Measurements from ENCODE around the gene THBS2.
"Not testable (repeated sequence)": the region's sequence is repeated elsewhere in the genome, so short reads cannot be mapped to it uniquely, and the experiment has no call there.

Gene THBS2

DNA sequence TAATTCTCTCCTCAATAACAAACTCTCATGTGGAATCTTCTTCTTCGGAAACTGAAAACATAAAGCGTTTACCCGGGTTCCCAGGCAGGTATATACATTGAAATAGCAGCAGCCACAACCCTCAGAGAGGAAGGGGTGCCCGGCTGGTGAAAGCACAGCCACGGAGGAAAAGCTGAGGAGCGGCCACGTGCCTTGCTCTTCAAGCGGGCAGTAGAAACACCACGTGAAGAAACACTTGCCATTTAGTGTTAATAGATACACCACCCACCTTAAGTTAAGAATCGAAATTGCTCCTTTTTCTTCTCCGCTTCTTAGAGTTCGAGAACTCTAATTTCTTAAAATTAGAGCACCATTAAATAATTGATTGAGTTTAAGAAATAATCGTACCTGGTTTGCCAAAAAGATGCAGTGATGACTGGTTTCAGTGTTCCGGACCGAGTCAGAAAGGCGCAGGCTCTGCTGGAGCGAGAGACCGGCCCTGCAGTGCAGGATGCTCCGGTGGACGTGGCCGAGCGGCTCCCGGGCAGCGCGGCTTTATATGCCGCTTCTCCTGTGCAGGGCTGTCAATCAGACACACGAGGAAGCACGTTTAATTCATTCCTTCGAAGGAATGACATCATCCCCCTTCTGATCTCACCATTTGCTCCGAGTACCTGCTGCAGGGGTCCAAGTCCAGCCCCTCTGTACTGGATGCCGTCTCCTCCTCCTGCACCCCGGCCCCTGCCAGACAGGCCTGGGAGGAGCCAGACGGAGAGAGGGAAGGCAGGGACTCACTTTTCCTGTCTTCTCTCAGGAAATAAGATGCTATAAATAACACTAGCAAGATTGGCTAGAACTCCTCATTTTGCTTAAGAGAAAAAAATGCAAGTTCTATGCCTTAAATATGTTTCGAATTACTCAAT, at the start of gene THBS2:
TSS of gene THBS2 (minus strand) at position 510 of the 902 bp plus-strand sequence. CDS start 3,062 bp downstream, outside the sequence.
- no peak for DNase-seq (ENCODE audit: low read depth in 2 of 2)

DNA sequence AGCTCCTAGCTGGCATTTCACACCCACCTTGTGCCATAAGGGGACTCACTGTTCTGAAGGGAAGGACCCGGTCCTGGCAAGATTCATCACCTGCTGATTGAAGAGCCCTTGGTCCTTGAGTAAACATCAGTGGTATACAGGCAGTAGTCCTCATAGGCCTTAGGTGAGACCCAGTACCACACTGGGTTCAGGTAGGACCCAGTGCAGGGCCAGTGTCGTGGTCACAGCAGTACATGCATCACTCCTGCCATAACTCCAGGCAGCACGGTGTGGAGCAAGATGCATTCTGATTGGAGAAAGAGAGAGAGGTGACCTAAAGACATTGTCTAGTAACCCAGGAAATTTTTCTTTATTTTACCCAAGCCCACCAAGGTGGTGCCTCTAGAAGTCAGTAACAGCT, 49.1 kb upstream of the THBS2 start:
- DNase-seq (ENCODE audit: low read depth in 2 of 2): no peak

DNA sequence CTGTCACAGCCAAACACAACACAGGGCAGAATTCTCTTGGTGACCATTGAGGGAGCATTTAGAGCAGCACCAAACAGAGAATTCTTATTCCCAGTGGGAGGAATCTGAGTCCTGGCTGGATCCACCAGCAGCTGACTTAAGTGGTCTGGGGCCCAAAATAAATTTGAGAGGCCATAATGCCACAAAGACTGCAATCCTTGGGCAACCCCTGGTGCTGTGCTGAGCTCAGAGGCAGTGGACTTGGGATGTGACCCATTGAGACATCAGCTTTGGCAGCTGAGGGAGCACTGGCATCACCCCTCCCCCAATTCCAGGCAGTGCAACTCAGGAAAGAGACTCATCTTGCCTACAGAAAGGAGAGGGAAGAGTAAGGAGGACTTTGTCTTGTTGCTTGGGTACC, 48.6 kb upstream of the THBS2 start:
- DNase-seq (ENCODE audit: low read depth in 2 of 2): no peak

DNA sequence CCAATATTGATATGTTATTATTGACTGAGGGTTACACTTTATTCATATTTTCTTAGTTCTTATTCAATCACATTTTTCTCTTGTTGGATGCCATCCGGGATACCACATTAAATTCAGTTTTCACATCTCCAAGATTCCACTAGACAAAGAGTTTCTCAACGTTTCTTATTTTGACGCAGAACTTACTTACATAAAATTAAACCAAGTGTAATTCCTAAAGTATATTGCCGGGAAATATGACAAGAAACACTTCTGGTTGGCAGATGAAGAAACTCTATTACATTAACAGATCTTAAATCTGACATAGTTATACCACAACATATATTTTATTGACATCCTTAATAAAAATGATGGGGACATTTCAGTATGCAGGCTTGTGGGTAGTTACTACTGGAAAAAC, 47.3 kb upstream of the THBS2 start:
- no peak for DNase-seq (ENCODE audit: low read depth in 2 of 2)

DNA sequence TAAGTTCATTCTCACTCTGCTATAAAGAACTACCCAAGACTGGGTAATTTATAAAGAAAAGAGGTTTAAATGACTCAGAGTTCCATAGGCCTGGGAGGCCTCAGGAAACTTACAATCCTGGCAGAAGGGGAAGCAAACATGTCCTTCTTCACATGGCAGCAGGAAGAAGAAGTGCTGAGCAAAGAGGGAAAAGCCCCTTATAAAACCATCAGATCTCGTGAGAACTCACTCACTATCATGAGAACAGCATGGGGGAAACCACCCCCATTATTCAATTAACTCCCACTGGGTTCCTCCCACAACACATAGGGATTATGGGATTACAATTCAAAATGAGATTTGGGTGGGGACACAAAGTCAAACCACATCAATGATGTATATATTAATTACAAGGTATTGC, 45.0 kb upstream of the THBS2 start:
- not testable (repeated sequence) for DNase-seq (ENCODE audit: low read depth in 2 of 2)

DNA sequence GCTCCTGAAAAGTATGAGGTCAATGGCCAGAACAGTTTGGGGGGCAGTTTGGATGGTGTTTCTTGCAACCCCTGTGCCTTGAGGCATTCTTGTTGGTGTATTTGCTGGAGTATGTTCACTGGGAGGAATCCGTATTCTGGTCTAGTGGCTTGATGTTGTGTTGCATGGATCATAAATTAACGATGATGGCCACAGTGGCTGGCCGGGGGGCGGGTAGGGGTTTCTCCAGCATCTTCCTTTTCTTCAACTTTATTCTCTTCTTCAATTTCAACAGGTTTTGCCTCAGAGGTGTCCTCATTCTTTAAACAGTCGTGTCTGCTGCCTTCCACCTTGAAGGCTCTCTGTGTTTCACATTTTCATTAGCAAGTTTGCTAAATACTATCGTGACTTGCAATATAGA, 43.0 kb upstream of the THBS2 start:
- DNase-seq (ENCODE audit: low read depth in 2 of 2): no peak

DNA sequence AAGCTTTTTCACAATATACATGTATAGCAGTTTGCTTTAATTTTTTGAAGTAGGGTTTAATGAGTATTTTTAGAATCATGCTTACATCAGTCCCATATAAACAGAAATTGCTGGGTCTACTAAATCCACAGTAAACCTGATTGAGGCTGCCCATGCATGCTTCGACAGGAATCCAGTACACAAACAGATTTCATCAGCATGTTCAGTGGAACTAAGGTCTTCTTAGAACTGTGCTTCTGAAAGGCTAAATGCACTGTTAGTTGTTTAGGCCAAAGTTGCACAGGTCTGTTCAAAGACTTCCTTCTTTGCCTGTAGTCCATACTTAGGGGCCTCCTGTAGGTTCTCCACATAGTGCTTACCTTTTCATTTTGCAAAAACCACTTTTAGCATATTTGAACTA, 42.5 kb upstream of the THBS2 start:
- no peak for DNase-seq (ENCODE audit: low read depth in 2 of 2)

DNA sequence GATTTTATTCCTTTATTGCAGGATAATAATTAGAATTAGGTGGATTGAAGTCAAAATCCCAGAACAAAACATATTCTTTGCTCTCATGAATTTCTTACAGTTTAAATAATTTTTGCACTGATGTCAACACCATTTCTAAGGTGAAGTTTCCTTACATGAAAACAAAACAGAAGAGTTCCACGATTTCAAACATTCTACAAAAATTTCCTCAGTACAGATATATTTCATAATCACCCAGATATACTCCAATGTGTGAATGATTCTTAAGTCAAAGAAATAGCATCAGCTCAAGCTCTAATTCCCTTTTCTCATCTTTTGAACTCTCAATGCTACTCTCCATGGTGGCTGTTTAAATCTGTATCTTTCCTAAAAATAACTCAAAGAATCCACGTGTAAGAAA, 39.5 kb upstream of the THBS2 start:
- DNase-seq (ENCODE audit: low read depth in 2 of 2): no peak

DNA sequence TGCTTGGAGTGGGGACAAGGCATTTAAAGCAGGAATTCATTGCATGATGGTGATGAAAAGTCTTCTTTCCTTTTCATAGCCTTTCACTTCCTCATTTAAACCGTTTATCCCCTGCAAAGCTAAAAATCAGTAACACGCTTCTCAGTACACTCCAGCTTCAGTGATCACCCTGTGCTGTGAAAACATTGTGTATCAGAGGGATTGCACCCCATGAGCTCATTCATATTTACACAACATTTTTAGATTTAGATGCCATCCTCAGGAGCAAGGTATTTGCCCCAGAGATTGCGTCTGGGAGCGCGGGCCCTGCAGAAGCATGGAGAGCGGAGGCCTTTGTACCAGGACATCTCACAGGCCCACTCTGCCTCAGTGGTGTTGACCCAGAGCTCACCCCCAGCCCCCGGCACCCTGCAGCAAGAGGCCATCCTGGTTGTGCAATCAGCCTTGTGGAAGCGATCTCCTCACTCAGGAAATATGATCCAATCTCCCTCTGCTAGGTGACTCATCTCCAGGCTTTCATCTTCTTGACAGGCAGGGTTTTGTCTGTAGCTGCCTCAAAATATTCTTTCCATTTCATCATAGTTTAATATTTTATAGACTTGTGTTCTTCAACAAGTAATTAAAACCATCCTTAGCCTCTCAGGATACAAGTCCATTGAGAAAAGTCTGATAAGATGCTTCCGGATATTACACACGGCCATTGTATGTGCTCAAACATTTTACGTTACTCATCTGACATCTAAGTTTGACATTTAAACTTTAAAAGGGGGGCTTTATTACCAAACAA, 38.9 kb upstream of the THBS2 start:
- no peak for DNase-seq (ENCODE audit: low read depth in 2 of 2)

DNA sequence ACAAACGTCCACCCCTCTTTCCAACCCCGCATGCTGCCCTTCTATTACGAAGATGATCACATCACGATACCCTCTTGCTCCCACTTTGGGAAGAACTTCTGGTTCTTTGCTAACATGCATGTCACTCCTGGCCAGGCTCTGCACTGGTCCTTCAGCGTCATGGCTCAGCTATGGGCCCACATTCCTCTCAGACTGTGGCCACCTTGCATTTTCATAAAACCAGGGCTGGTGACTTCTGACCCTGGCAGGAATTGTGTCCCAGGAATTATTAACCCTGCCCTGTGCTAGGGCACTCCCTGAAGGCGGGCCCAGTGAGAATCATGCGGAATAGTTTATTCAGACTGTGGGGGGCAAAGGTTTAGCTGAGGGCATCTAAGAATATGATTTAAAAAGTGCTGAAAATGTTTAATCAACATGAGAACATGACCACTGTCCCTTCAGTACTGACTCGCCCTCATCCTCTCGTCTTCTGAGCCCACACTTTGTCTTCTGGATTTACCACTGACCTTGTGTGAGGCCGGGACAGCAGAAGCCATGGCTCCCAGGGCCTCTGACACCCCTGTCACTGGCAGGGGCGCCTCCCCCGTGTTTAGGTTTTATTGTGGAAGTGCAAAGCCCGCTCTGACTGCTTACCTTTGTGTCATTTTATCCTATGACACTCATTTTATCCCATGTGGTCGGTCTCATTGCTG, 38.1 kb upstream of the THBS2 start:
- DNase-seq (ENCODE audit: low read depth in 2 of 2): no peak

DNA sequence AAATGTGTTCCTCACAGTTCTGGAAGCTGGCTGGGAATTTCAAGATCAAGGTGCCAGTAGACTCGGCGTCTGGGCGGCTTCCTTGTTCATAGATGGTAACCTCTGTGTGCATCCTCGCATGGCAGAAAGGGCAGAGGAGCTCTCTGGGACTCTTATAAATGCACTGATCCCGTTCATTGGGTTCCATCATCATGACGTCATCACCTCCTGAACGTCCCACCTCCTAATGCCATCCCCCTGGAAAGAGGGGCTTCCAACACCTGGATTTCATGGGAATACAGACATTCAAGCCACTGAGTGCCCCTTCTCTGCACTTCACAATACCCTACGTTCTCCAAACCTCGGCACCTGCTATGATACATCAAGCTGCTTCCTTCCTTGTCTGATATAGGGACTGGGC, 37.5 kb upstream of the THBS2 start:
- DNase-seq (ENCODE audit: low read depth in 2 of 2): no peak

DNA sequence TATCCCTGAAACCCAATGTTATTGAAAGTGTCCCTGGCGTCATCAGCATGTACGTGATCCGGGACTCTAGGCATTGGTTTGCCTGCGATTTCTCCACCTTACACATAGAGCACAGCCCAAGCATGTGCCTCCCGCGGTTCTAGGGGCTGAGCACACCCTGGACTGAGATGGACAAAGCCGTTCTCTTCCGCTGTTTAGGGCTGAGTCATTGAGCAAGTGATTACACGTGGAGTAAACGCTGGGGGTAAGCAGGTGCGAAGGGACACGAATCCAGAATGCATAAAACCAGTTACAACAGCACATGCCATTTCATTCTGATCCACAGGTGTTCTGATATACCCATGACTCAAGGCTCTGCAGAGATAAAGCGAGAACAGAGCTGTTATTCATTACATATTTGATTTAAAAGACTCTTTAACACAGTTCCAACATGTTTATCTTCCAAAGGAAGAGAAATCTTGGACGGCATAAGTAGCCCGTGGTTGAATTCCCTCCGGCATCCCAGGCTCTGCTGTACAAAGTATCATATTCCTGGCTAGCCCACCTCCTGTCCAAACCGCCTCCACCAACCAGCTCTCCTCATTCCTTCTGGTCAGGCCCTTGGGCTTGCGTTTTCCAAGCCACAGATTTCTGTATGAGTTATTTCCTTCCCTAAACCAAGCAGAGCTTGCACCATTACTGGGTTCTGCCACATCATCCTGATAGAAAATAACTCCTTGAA, 36.1 kb upstream of the THBS2 start:
- DNase-seq (ENCODE audit: low read depth in 2 of 2): no peak

DNA sequence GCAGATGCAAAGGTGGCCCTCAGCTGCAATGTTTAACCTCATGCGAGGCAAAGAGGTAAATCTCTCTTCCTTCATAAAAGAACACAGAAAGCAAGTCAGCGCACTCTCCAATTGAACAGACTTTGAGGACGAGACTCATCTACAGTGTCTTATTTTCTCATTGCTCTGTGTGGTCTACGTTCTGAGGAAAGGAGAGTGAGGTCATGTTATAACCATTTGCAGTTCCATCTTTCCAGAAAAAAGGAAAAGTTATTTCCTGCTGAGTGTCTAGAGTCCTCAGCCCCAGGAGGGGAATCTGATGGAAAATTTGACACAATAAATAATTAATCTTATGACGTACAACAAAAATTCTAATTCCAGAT, 35.6 kb upstream of the THBS2 start:
- DNase-seq (ENCODE audit: low read depth in 2 of 2): no peak

DNA sequence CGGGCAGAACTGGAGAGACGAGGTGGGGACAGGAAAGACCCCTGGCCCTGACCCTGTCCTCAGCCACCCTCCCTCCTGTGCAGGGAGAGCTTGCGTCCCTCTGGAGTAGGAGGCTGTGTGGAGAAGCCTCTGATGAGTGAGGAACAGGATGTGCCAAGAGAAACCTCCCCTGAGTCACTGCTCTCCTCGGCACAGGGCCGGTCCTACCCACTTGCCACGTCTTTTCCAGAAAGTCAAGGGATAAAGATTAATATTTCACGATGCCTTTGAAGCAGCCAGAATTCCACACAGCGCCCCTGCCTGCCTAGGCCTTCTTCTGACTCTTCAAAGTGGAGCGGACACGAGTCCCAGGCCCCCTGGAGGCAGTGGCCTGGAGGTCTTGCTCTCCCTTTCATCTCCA, 34.9 kb upstream of the THBS2 start:
- no peak for DNase-seq (ENCODE audit: low read depth in 2 of 2)

DNA sequence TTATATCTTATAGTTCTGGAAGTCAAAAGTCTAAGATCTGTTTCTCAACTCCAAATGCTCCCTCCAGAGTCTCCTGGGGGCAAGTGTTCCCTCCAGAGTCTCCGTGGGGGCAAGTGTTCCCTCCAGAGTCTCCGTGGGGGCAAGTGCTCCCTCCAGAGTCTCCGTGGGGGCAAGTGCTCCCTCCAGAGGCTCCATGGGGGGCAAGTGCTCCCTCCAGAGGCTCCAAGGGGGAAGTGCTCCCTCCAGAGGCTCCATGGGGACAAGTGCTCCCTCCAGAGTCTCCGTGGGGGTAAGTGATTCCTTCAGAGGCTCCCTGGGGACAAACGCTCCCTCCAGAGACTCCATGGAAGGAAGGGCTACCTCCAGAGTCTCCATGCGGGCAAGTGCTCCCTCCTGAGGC, 34.0 kb upstream of the THBS2 start:
- no peak for DNase-seq (ENCODE audit: low read depth in 2 of 2)

DNA sequence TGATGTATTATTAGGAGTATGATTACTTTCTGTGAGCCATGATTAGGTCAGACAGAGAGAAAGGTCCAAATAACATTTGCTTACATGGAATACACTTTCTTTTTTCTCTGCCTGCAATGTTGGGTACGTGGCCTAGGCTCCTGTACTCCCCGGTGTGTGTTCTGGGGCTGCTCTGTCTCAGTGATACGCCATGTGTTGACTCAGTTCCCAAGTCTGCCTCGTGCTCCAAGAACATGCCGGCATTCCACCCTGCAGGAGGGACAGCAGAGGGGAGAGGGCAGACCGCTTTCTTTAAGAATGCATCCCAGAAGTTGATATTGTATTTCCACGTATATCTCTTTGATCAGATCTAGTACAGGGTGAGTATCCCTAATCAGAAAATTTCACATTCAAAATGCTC, 33.3 kb upstream of the THBS2 start:
- DNase-seq (ENCODE audit: low read depth in 2 of 2): no peak

DNA sequence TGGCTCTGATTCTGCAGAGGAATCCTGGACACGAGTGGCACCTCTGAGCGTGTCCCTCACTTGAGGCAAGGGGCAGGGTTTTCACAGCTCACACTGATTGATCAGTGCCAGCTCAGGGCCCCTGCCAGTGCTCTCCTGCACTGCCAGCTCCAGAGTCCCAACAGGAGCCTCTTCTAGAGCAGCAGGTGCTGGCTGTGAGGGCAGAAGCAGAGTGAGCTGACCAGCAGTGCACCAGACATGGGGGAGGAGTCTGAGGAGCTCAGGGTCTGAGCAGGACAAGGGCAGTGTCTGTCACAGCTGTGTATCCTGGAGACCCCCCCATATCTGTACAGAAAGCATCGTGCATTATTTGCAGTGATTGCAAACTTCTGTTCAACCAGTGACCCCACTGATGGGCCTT, 31.5 kb upstream of the THBS2 start:
- no peak for DNase-seq (ENCODE audit: low read depth in 2 of 2)

DNA sequence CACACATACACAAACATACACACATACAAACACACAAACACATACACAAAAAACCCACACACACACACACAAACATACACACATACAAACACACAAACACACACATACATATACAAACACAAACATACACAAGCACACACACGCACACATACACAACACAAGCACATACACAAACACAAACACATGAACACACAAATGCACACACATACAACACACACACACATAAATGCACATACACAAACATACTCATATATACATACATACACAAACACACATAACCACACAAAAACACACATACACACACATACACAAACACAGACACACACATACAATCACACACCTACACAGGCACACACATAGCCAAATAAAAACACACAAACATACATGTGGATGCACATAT, 30.3 kb upstream of the THBS2 start:
- DNase-seq (ENCODE audit: low read depth in 2 of 2): no peak

DNA sequence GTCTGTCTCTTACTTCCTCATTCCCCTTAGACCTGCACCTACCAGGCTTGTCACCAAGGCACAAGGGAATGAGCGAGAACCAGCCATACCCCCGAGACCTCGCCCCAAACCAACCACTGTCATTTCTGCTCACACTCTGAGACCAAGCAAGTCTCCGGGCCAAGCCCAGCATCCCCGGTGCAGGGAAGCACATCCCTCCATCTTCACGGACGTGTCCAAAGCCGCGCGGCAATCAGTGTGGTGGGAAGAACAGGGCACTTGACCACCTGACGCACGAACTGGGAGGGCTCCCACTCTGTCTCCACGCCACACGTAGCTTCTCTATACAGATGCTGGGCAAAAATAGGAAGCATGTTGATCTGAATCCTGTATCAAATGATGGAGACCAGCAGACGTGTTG, 28.4 kb upstream of the THBS2 start:
- DNase-seq (ENCODE audit: low read depth in 2 of 2): no peak

DNA sequence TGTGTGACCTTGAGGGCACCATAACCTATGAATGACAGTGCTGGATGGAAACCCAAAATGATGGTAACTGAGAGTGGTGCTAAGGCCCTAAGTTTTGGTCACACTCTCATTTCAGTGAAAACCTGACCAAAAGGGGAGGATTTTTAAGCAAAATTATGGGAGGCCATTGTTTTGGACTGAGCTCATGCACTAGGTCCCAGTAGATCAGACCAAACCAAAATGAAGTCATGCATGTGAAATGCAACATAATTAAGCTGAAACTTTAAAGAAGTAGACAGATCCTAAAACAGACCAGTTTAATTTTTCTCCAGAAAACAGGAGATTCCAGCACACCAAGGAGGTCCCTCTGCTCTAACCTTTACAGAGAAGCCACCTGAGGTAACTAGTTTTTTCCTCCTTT, 24.0 kb upstream of the THBS2 start:
- no peak for DNase-seq (ENCODE audit: low read depth in 2 of 2)

DNA sequence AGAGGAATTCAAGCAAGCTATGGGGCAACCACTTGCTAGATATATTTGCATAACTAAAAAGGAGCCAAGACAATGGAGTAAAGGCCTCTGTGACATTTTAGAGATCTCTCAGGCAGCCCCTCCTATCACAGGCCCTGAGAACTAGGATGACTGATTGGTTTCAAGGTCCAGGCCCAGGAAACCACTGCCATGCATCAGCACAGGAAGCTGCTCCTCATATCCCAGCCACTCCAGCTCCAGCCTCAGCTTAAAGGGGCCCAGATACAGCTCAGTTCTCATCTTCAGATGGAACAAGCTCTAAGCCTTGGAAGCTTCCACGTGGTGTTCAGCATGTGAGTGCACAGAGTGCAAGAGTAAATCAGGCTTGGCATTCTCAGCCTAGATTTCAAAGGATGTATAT, 21.1 kb upstream of the THBS2 start:
- DNase-seq (ENCODE audit: low read depth in 2 of 2): no peak

DNA sequence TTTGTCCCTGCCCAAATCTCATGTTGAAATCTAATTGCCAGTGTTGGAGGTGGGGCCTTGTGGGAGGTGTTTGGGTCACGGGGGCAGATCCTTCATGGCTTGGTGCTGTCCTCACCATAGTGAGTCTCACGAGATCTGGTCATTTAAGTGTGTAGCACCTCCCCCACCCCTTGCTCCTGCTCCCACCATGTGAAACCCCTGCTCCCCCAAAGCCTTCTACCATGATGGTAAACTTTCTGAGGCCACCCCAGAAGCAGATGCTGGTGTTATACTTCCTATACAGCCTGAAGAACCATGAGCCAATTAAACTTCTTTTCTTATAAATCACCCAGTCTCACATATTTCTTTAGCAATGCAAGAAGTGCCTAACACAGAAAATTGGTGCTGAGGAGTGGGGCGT, 19.9 kb upstream of the THBS2 start:
- no peak for DNase-seq (ENCODE audit: low read depth in 2 of 2)
